Measurements from ENCODE around the gene CDC42BPA.
A peak's percentile ranks its signal among the peaks of the same experiment; 100 is the strongest.
"Not testable (repeated sequence)": the region's sequence is repeated elsewhere in the genome, so short reads cannot be mapped to it uniquely, and the experiment has no call there.

Gene CDC42BPA

GRCh38 chr1:226956942-226957713 lies 361.2 kb downstream of the CDC42BPA start:
- Histone ChIP-seq H3K4me3 (ENCODE audit: low read depth in 1 of 2, low read length in 1 of 2) (no peak overlapping the region), H3K36me3 (no peaks in the 10 kb centered on the region), H3K27me3 (no peaks in the 10 kb centered on the region), H3K9me3 (no peaks in the 10 kb centered on the region), H3K4me1 (ENCODE audit: control insufficient read depth in 1 of 2, insufficient read depth in 1 of 2, low read depth in 1 of 2, low read length in 1 of 2) (peaks cover under 1% of the 10 kb centered on the region in 2 experiments), H3K27ac (no peak overlapping the region)
- TF ChIP-seq CTCF (IDR thresholded peaks at IDR 0.05), result no peak

- not testable (repeated sequence) for H3K27ac ChIP-seq; H3K9me3 ChIP-seq; H3K27me3 ChIP-seq; H3K36me3 ChIP-seq; H3K4me3 ChIP-seq (ENCODE audit: low read depth in 1 of 2, low read length in 1 of 2)
- peaks cover 13% of the 10 kb centered on the region in 2 experiments for H3K4me1 ChIP-seq (ENCODE audit: control insufficient read depth in 1 of 2, insufficient read depth in 1 of 2, low read depth in 1 of 2, low read length in 1 of 2)
Observed at GRCh38 chr1:226955857-226956256, 362.4 kb downstream of the CDC42BPA start.

GRCh38 chr1:226954777-226955176 lies 363.5 kb downstream of the CDC42BPA start:
- Histone ChIP-seq H3K27ac (no peak overlapping the region), H3K9me3 (no peaks in the 10 kb centered on the region), H3K27me3 (no peaks in the 10 kb centered on the region), H3K4me1 (ENCODE audit: control insufficient read depth in 1 of 2, insufficient read depth in 1 of 2, low read depth in 1 of 2, low read length in 1 of 2) (peaks cover 13 to 14% of the 10 kb centered on the region in 2 experiments), H3K36me3 (no peaks in the 10 kb centered on the region), H3K4me3 (ENCODE audit: low read depth in 1 of 2, low read length in 1 of 2) (no peak overlapping the region)
- no peak for TF ChIP-seq CTCF (IDR thresholded peaks at IDR 0.05)

GRCh38 chr1:226954337-226954736 lies 364.0 kb downstream of the CDC42BPA start:
- H3K4me3 ChIP-seq (ENCODE audit: low read depth in 1 of 2, low read length in 1 of 2), result no peak overlapping the region
- no peaks in the 10 kb centered on the region for H3K27me3 ChIP-seq
- no peak overlapping the region for H3K27ac ChIP-seq
- no peaks in the 10 kb centered on the region for H3K36me3 ChIP-seq
- H3K4me1 ChIP-seq (ENCODE audit: control insufficient read depth in 1 of 2, insufficient read depth in 1 of 2, low read depth in 1 of 2, low read length in 1 of 2), result peaks cover 13 to 14% of the 10 kb centered on the region in 2 experiments
- H3K9me3 ChIP-seq, result no peaks in the 10 kb centered on the region
- no peak for TF ChIP-seq CTCF (IDR thresholded peaks at IDR 0.05)

GRCh38 chr1:226953175-226953800 lies 365.0 kb downstream of the CDC42BPA start:
- no peak for TF ChIP-seq CTCF (IDR thresholded peaks at IDR 0.05)
- Histone ChIP-seq H3K36me3 (no peaks in the 10 kb centered on the region), H3K27me3 (no peaks in the 10 kb centered on the region), H3K4me3 (ENCODE audit: low read depth in 1 of 2, low read length in 1 of 2) (no peak overlapping the region), H3K27ac (no peak overlapping the region), H3K4me1 (ENCODE audit: control insufficient read depth in 1 of 2, insufficient read depth in 1 of 2, low read depth in 1 of 2, low read length in 1 of 2) (peaks cover 13 to 14% of the 10 kb centered on the region in 2 experiments), H3K9me3 (no peaks in the 10 kb centered on the region)

GRCh38 chr1:226952118-226952441 lies 366.2 kb downstream of the CDC42BPA start:
- Histone ChIP-seq H3K36me3 (no peaks in the 10 kb centered on the region), H3K27me3 (no peaks in the 10 kb centered on the region), H3K4me3 (ENCODE audit: low read depth in 1 of 2, low read length in 1 of 2) (no peak overlapping the region), H3K27ac (peak overlapping the region; percentile 60), H3K9me3 (no peaks in the 10 kb centered on the region), H3K4me1 (ENCODE audit: control insufficient read depth in 1 of 2, insufficient read depth in 1 of 2, low read depth in 1 of 2, low read length in 1 of 2) (peaks cover 13 to 14% of the 10 kb centered on the region in 2 experiments)
- no peak for TF ChIP-seq CTCF (IDR thresholded peaks at IDR 0.05)
